ENCODE data around the gene DISP1. TPM values are rescaled to one million over a fixed set of nuclear protein-coding genes. Genes with fewer than 3 reads are reported as not detected.
A peak's percentile ranks its signal among the peaks of the same experiment; 100 is the strongest.

DISP1 gene
- total and polyA plus RNA-seq, 2 experiments from 2014 or later, result 2.4 to 4.4 TPM

GRCh38 chr1:222824641-222825040, 9.8 kb downstream of the DISP1 start (continued):
- TF ChIP-seq EZH2 (IDR thresholded peaks at IDR 0.05; ENCODE audit: low read depth, unreplicated experiment) (no peak), CREB1 (CRISPR knock-in tag; IDR thresholded peaks at IDR 0.05; ENCODE audit: low read depth) (no peak), NANOG (IDR thresholded peaks at IDR 0.05; ENCODE audit: borderline replicate concordance) (no peak), JUNB (IDR thresholded peaks at IDR 0.05; ENCODE audit: unreplicated experiment) (no peak), ETS1 (IDR thresholded peaks at IDR 0.05) (no peak), STAT1 (IDR thresholded peaks at IDR 0.05; ENCODE audit: unreplicated experiment) (no peak)

GRCh38 chr1:222828939-222829338, 14.1 kb downstream of the DISP1 start:
- no peaks in the 10 kb centered on the region for H3K9me2 ChIP-seq (ENCODE audit: insufficient read depth)
- Mint-ChIP-seq H3K36me3 (ENCODE audit: low read depth) (no peaks in the 10 kb centered on the region), H3K4me3 (no peak overlapping the region), H3K27me3 (ENCODE audit: insufficient read depth, low read depth, poor library complexity) (peaks cover 5% of the 10 kb centered on the region), H3K4me1 (peaks cover 42% of the 10 kb centered on the region), H3K9me3 (no peaks in the 10 kb centered on the region), H3K27ac (peak overlapping the region; percentile 68; the same call in 1 of the 2 replicates)
- H3K4me2 ChIP-seq, result 0 out of 2 replicates have a peak overlapping the region, but pooled peaks have one; percentile 3
- H3K27me3 ChIP-seq (ENCODE audit: insufficient read depth), result no peaks in the 10 kb centered on the region
- no peaks in the 10 kb centered on the region for H3F3A ChIP-seq (replicated peaks; ENCODE audit: low read depth)
- ATAC-seq (no peak), DNase-seq (ENCODE audit: low spot score) (peak; percentile 27)
- 0 out of 2 replicates have a peak, but pooled peaks cover 2% of the 10 kb centered on the region for H3K79me2 ChIP-seq (replicated peaks; ENCODE audit: insufficient read depth)
- TF ChIP-seq EZH2phosphoT487 (IDR thresholded peaks at IDR 0.05; ENCODE audit: unreplicated experiment), result no peak
- no peak for TF ChIP-seq CREB1 (CRISPR knock-in tag; IDR thresholded peaks at IDR 0.05; ENCODE audit: low read depth)
- TF ChIP-seq CTCF (conservative IDR thresholded peaks at IDR 0.05; ENCODE audit: low read depth in 2 of 2), result peak in 1 of 2 experiments; percentile 37; a peak in 1 of 4 replicates
- H3K4me3 ChIP-seq, result no peak overlapping the region
- H3K4me1 ChIP-seq (ENCODE audit: insufficient read depth), result peaks cover 21% of the 10 kb centered on the region
- H3K27ac ChIP-seq (ENCODE audit: low read depth), result no peak overlapping the region
- H3K36me3 ChIP-seq (ENCODE audit: insufficient read depth), result no peaks in the 10 kb centered on the region
- H2AFZ ChIP-seq, result no peak overlapping the region
- H4K20me1 ChIP-seq (replicated peaks; ENCODE audit: insufficient read depth), result no peaks in the 10 kb centered on the region

GRCh38 chr1:222829868-222830267, 15.0 kb downstream of the DISP1 start:
- ATAC-seq (no peak), DNase-seq (ENCODE audit: low spot score) (no peak)
- no peaks in the 10 kb centered on the region for H3K79me2 ChIP-seq (replicated peaks; ENCODE audit: insufficient read depth)
- H3K4me3 Mint-ChIP-seq, result no peak overlapping the region
- H3K36me3 Mint-ChIP-seq (ENCODE audit: low read depth), result no peaks in the 10 kb centered on the region
- H3K4me2 ChIP-seq, result no peak overlapping the region
- H3K27ac ChIP-seq (ENCODE audit: low read depth), result no peak overlapping the region
- peaks cover 33% of the 10 kb centered on the region for H3K4me1 Mint-ChIP-seq
- H3K27me3 Mint-ChIP-seq (ENCODE audit: insufficient read depth, low read depth, poor library complexity), result peaks cover 5% of the 10 kb centered on the region
- no peak overlapping the region for H2AFZ ChIP-seq
- no peak overlapping the region for H3K4me3 ChIP-seq
- H3K9me3 Mint-ChIP-seq, result no peaks in the 10 kb centered on the region
- H3K4me1 ChIP-seq (ENCODE audit: insufficient read depth), result peaks cover 13% of the 10 kb centered on the region
- H3K36me3 ChIP-seq (ENCODE audit: insufficient read depth), result no peaks in the 10 kb centered on the region
- H3K27ac Mint-ChIP-seq, result no peak overlapping the region; the same call in 1 of the 2 replicates
- no peaks in the 10 kb centered on the region for H3K9me2 ChIP-seq (ENCODE audit: insufficient read depth)
- H3K27me3 ChIP-seq (ENCODE audit: insufficient read depth), result no peaks in the 10 kb centered on the region
- H3F3A ChIP-seq (replicated peaks; ENCODE audit: low read depth), result no peaks in the 10 kb centered on the region
- no peaks in the 10 kb centered on the region for H4K20me1 ChIP-seq (replicated peaks; ENCODE audit: insufficient read depth)
- no peak for TF ChIP-seq JUNB (IDR thresholded peaks at IDR 0.05; ENCODE audit: unreplicated experiment)
- TF ChIP-seq CREB1 (CRISPR knock-in tag; IDR thresholded peaks at IDR 0.05; ENCODE audit: low read depth), result no peak
- TF ChIP-seq CTCF (conservative IDR thresholded peaks at IDR 0.05; ENCODE audit: low read depth in 2 of 2), result no peak
- no peak for TF ChIP-seq POLR2AphosphoS5 (IDR thresholded peaks at IDR 0.05; ENCODE audit: low read depth)
- TF ChIP-seq ZNF331 (CRISPR knock-in tag; IDR thresholded peaks at IDR 0.05; ENCODE audit: low read depth), result no peak
- no peak for TF ChIP-seq EZH2phosphoT487 (IDR thresholded peaks at IDR 0.05; ENCODE audit: unreplicated experiment)
- no peak for TF ChIP-seq ETS1 (IDR thresholded peaks at IDR 0.05)
- TF ChIP-seq EZH2 (IDR thresholded peaks at IDR 0.05; ENCODE audit: low read depth, unreplicated experiment), result no peak
- TF ChIP-seq ZNF114 (CRISPR knock-in tag; IDR thresholded peaks at IDR 0.05), result no peak
